PC-3 (cell line): ENCODE measurements around the gene SDCBP2.

Source experiments
- EZH2 ChIP-seq: fragments of 300-600 bp; sonication (generic); IDR thresholded peaks from one replicate; pipeline ENCODE4 v1.6.1; 2017; ENCODE audit warnings: antibody characterized with exemption, mild to moderate bottlenecking, low read length; ENCODE audit not compliant: unreplicated experiment
- TF ChIP-seq, protein P1 (sequence below): fragments of 300-600 bp; sonication (generic); conservative IDR thresholded peaks from 2 replicates; pipeline ENCODE4 v1.5.1; 2017; ENCODE audit warnings: antibody characterized with exemption, low read depth, mild to moderate bottlenecking, low read length

DNA sequence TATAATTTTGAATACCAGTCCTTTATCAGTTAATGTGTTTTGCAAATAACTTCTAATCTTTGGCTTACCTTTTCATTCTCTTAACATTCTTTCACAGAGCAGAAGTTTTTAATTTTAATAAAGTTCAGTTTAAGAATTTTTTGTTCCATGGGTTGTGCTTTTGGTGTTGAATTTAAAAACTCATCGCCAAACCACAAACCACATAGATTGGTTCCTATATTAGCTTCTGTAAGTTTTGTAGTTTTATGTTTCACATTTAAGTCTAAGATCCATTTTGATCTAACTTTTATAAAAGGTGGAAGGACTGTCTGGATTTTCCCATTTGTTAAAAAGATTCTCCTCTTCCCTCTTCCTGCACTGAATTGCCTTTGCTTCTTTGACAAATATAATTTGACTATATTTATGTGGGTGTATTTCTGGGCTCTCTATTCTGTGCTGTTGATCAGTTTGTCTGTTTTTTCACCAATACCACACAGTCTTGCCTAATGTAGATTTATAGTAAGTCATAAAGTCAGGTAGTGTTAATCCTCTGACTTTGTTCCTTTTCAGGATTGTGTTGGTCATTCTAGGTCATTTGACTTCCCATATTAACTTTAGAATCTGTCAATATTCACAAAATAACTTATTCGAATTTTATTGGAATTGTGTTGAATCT is 17.5 kb upstream of the SDCBP2 start:
- TF ChIP-seq, protein P1, sequence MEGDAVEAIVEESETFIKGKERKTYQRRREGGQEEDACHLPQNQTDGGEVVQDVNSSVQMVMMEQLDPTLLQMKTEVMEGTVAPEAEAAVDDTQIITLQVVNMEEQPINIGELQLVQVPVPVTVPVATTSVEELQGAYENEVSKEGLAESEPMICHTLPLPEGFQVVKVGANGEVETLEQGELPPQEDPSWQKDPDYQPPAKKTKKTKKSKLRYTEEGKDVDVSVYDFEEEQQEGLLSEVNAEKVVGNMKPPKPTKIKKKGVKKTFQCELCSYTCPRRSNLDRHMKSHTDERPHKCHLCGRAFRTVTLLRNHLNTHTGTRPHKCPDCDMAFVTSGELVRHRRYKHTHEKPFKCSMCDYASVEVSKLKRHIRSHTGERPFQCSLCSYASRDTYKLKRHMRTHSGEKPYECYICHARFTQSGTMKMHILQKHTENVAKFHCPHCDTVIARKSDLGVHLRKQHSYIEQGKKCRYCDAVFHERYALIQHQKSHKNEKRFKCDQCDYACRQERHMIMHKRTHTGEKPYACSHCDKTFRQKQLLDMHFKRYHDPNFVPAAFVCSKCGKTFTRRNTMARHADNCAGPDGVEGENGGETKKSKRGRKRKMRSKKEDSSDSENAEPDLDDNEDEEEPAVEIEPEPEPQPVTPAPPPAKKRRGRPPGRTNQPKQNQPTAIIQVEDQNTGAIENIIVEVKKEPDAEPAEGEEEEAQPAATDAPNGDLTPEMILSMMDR: no peak
- no peak for TF ChIP-seq EZH2
